Testis (tissue), 2 donors: ENCODE results near the gene NUP214.

Source experiments
- POLR2A ChIP-seq: fragments of 450-650 bp; IDR thresholded peaks from one replicate; pipeline ENCODE4 v1.6.1; 2017; ENCODE audit warnings: antibody characterized with exemption, mild to moderate bottlenecking, moderate library complexity
- TF ChIP-seq, protein P1 (sequence below), 3 experiments: fragments of 450-650 bp in 2 of 3; fragments of 200-600 bp in 1 of 3; sonication (generic) in 1 of 3; IDR thresholded peaks; one replicate each; pipeline ENCODE4 v1.5.1; 2016 to 2019; ENCODE audit warnings: antibody characterized with exemption in 3 of 3, mild to moderate bottlenecking in 2 of 3, moderate library complexity in 1 of 3

- TF ChIP-seq, protein P1, sequence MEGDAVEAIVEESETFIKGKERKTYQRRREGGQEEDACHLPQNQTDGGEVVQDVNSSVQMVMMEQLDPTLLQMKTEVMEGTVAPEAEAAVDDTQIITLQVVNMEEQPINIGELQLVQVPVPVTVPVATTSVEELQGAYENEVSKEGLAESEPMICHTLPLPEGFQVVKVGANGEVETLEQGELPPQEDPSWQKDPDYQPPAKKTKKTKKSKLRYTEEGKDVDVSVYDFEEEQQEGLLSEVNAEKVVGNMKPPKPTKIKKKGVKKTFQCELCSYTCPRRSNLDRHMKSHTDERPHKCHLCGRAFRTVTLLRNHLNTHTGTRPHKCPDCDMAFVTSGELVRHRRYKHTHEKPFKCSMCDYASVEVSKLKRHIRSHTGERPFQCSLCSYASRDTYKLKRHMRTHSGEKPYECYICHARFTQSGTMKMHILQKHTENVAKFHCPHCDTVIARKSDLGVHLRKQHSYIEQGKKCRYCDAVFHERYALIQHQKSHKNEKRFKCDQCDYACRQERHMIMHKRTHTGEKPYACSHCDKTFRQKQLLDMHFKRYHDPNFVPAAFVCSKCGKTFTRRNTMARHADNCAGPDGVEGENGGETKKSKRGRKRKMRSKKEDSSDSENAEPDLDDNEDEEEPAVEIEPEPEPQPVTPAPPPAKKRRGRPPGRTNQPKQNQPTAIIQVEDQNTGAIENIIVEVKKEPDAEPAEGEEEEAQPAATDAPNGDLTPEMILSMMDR (IDR thresholded peaks at IDR 0.05) = no peak
- no peak for TF ChIP-seq POLR2A
Observed at GRCh38 chr9:131238402-131239021, 113.1 kb downstream of the NUP214 start.
